HG02970 (cell line): ENCODE data around the gene TMC7.

ENCODE experiments used
- ATAC-seq: cut with Tn5 transposase; IDR thresholded peaks from one replicate; pipeline ENCODE4 v1.9.1; 2021; ENCODE audit warnings: mild to moderate bottlenecking, moderate library complexity, moderate number of reproducible peaks; ENCODE audit not compliant: unreplicated experiment, low FRiP score

The TMC7 gene

GRCh38 chr16:19110537-19111360 lies 127.0 kb downstream of the TMC7 start:
- ATAC-seq: no peak

GRCh38 chr16:19112099-19112407 lies 128.3 kb downstream of the TMC7 start:
- no peak for ATAC-seq
